GM12892 (cell line): ENCODE measurements around the gene HCRT.

Source experiments
- POLR2A ChIP-seq: IDR thresholded peaks from 2 replicates; pipeline ENCODE4 v1.6.1; 2011; ENCODE audit warnings: low read depth, low read length, control low read depth
- POLR2AphosphoS5 ChIP-seq: IDR thresholded peaks from 2 replicates; pipeline ENCODE4 v1.6.1; 2011; ENCODE audit warnings: low read depth, low read length, control low read depth

- no peak for TF ChIP-seq POLR2A
- no peak for TF ChIP-seq POLR2AphosphoS5
These were observed 16.2 kb upstream of the HCRT start for GRCh38 chr17:42201458-42201772.
